ENCODE data around the gene HJURP.

The HJURP gene

DNA sequence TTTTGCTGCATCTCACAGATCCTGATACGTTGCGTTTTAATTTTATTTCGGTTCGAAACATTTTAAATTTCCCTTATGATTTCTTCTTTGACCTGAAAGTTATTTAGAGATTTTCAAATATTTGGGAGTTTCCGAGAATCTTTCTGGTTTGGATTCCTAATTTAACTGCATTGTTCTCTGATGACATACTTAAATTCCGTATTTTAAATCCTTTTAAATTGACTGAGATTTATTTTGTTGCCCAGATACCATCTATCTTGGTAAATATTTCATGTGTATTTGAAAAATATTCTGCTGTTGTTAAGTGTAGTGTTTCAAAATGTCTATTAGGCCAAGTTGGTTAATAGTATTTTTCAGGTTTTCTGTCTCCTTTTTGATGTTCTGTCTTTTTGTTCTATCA, 38.5 kb downstream of the HJURP start:
- no peak for DNase-seq (ENCODE audit: low read depth in 1 of 2, low spot score in 1 of 2)

DNA sequence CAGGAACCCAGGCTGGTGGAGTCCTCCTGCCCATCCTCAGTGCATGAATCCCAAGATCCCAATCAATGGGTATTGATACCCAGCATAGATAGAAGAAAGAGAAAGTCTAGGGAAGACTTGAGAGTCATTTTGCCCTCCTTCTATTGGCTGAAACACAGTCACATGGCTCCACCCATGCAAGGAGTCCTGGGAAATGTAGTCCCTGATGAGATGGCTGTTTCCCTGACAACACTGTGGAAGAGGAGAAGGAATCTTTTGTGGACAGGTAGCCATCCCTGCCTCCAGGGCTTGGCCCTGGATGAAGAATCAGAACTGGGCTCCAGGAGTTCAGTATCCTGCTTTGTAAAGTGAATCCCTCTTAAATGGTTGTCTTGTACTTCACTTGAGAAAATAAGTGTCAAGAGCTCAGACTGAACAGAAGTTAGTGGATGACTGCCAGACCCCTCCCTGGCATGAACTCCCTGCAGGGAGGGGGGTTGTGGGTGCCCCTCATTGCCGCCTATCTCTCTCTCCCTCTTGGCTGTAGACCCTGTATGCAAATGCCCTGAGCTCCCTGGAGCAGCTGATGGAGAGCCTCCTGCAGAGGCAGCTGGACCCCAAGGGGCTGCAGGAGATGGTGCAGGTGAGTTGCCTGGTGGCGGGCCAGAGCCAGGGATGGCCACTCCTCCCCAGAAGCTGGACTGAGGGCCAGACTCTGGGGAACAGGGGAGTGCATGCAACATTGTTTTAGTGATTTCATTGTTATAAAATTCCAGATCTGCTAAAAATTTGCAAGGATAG, 40.1 kb downstream of the HJURP start:
- no peak for DNase-seq (ENCODE audit: low read depth in 1 of 2, low spot score in 1 of 2)

DNA sequence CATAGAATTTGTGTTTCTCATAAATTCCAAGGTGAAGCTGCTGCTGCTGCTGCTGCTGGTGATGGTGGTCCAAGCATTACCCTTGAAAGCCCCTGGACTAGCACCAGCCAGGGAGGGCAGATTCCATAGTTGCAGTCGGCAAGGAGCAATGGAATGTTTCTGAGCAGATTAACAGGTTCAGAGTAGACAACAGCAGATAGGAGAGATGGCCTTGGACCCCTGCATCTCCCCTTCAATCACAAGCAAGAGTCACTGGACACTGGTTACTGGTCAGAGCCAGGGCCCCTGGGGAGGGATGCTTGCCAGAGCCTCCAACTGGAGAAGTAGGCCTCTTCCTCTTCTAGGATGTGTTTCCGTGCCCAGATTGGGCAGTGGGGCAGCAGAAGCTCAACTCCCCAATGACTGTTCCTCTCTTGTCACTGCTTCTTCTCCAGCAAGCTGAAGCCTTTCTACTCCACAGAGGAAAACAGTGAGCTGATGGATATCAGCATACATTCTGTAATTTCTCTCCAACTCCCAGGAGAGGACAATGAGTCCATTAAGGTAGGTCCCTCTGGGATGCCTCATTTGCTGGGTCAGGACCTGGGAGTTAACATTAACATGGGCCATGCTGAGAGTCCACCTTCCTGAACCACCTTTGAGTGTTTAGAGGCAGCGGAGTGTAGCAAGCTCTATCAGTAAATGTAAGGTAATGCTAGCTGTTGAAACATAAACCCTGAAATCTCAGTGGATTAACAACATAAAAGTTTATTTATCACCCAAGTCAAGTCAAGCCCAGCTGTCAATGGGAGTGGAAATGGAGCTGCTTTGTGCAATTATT, 40.9 kb downstream of the HJURP start:
- DNase-seq (ENCODE audit: low read depth in 1 of 2, low spot score in 1 of 2) = no peak

DNA sequence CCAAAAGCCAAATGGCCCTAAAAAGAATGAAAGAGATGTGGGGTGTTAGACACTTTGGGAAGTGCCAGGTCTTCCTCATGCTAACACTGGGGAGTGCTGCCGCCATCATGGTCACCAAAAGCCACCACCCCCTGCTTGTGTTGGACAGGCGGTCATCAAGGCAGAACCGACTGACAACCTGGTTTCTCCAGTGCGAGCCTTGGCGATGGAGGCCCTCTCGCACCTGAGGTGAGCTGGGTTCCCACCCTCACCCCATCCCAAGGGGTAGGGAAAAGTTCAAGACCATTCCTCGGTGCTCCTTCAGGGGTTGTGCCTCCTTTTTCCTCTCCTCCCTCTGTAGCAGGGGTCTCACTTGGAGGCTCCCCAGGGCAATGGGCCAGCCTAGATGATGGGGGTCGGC, 42.6 kb downstream of the HJURP start:
- no peak for DNase-seq (ENCODE audit: low read depth in 1 of 2, low spot score in 1 of 2)

DNA sequence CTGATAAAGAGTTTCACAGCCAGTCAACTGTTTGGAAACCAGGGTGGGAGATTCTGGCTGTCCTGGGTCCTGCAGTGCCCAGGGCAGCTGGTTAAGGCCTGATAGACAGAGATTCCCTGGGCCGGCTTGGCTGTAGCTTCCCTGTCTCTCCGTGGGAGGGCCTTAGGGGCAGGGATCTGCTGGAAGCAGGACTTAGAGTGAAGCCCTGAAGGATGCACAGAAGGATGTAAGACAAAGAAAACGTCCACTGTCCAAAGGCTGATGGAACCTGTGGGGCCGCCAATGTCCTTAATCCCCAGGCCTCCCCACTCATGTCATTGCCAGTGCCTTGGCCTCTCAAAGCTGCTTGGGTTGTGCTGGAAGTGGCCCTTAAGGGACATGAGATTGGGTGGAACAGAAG, 43.2 kb downstream of the HJURP start:
- DNase-seq (ENCODE audit: low read depth in 1 of 2, low spot score in 1 of 2) = no peak

DNA sequence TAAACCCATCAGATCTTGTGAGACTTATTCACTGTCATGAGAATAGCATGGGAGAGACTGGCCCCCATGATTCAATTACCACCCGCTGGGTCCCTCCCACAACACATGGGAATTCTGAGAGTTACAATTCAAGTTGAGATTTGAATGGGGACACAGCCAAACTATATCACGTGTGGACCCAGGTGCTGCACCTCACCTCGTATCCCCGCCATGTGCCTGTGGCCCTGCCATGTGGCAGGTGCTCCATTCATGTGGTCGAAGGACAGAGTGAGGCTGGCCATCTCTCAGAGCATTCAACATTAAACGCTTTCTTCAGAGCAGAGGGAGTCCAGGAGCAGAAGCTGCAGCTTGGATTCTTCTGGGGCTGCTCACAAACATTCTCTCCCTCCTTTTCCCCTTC, 44.0 kb downstream of the HJURP start:
- no peak for DNase-seq (ENCODE audit: low read depth in 1 of 2, low spot score in 1 of 2)

DNA sequence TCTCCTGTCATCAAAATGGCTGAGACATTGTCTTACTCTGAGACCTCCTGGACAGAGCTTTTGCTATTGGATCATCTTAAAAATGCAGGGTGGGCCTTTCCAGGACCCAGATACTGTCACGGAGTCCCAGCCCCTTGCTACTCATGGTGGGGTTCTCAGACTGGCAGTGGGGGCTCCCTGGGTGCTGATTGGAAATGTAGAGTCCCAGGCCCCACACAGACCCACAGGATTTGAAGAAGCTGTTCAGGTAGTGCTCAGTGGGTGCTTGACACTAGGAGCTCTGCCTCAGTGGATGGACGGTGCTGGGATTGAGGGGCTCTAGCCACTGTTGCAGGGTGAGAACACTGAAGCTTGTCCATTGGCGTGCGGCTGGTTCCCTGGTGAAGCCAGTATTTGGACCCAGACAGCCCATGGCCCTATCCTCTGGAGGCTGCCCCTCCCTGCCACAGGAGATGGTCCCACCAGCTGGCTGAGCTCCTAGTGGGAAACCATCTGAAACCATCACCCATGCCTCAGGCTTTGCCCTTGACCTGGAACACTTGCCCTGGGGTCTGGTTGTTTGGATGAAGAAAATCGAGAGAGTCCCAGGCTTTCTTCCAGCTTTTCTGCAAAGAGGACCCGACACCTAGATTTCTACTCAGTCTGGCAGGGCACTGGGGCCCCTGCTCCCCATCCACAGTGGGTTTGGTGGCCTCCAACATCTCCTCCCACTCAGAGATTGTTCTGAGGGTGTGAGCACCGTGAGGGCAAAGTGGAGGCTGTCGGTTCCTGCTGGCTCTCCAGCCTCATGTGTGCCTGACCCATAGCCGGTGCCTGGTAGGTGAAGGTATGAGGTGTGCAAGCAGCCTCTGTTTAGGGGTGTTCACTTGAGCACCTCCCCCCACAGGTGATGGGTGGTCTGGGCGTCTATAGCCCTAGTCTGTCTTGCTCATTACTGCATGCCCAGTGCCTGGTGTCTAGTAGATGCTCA, 46.1 kb downstream of the HJURP start:
- no peak for DNase-seq (ENCODE audit: low read depth in 1 of 2, low spot score in 1 of 2)

DNA sequence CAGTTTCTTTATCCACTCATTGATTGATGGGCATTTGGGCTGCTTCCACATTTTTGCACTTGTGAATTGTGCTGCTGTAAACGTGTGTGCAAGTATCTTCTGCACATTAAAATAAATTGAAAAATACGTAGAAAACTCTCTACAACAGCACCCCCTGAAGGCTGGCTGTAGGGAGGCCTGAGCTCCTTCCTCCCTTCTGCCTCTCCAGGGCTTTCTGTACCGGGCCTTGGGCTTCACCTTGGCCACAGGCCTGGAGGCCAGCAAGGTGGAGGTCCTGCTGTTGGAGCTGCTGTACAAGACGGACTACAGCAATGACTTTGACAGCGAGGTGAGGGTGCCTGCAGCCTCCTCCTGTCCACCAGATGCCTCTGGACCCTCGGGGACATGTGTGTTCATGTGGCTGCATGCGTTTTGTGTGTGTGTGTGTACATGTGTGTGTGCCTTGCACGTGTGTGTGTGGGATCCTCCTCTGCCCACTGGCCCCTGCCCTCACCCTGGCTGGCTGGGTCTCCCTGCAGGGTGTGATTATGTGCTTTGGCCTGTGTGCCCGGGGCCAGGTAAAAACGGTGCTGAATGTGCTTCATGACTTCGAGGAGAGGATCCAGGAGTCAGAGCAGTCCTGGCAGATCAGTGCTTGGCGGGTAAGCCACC, 47.0 kb downstream of the HJURP start:
- no peak for DNase-seq (ENCODE audit: low read depth in 1 of 2, low spot score in 1 of 2)

DNA sequence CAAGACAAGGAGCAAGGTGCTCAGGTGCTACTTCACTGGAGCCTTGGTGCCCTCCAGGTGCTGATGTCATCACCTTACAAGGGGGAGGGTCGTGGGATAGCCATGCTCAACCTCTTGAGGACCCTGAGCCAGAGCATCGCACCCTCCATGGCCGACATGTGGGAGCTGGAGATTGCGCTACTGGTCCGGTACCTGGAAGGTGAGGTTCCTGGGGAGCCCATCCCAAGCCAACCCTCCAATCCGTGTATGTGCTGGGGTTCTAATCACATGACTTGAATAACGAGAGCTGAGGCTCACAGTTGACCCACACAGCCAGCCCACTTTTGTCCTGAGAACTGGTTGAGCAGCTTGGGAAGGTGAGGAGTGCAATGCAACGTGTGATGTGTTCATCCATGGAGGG, 50.3 kb downstream of the HJURP start:
- DNase-seq (ENCODE audit: low read depth in 1 of 2, low spot score in 1 of 2) = no peak

DNA sequence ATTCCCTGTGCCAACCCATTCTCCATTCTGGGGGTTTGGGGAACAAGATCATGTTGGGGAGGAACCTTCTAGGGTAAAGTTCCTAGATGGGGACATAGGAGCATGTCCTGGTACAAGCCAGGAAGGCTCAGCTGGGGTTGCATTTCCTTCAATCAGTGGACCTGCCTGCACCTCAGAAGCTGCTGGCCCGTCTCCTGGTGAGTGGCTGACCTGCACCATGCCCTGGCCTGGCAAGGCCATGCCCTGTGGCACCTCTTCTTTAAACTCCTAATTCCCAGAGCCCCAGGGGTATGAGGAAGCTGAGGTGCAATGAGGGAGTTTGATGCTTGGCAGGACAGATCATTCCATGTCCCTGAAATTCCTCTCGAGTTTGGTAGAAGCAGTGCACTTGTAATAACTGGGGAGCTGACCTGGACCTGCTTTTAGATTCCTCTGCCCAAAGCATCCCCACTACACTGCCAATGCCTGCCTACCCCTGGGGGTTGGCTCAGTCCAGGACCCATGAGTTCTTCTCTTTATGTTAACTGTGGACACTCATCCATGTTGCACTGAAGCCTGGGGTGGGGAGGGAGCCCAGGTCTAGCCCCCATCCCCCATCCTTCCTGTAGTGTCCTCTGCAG, 50.9 kb downstream of the HJURP start:
- DNase-seq (ENCODE audit: low read depth in 1 of 2, low spot score in 1 of 2) = no peak

DNA sequence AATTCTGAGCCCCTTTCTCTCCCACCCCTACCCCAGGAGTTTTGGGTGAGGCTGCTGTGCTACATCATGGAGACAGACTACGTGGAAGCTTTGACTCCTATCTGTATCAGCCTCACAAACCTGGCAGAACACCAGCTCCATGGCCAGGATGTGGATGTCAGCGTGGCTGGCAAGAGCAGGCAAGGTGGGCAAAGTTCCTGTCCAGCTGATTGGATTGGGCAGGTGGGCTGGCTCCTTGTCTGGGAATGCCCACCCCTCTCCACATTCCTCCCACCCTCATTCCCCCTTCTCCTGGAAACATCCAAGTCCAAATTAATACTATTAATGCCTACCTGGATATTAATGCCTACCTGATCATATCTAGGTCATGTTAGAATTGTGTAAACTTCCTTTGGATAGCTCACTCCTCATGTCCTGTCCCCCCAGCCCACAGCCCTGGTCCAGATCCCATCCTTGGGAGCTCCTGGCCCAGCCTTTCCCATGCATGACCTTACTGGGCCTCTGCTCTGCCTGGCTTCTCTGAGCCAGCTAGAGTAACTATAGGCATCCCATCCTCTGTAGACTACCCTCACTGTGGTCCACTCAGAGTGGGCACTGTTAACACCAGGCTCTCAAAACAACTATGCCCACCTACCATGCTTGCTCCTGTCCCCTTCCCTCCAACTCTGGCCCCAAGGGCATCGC, 52.1 kb downstream of the HJURP start:
- no peak for DNase-seq (ENCODE audit: low read depth in 1 of 2, low spot score in 1 of 2)

DNA sequence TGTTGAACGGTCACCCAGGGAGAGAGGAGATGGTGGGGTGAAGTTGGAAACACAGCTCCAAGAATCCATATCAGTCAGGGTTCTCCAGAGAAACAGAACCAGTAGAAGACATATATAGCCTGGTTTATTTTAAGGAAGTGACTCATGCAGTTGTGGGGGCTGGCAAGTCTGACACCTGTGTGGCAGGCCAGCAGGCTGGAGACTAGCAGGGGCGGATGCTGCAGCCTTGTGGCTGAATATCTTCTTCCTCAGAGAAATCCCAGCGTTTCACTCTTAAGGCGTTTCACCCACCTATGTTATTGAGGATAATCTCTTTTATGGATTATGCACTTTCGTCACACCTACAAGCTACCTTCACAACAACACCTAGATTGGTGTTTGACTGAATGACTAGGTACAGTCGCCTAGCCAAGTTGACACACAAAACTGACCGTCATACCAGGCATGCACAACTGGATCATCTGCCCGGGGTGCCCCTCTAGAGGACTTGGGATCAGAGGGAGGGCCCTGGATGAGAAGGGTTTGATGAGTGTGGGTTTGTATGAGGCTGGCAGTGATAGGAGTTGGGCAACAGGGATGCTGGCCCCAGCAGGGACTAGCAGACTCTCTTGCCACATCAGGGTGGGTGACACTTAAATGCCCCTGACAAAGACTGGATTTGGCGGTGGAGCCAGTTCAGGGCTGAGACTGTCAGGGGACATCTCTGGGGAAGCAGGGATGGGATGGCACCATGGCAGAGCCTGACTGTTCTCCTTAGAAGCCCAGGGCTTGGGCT, 52.8 kb downstream of the HJURP start:
- DNase-seq (ENCODE audit: low read depth in 1 of 2, low spot score in 1 of 2) = no peak

DNA sequence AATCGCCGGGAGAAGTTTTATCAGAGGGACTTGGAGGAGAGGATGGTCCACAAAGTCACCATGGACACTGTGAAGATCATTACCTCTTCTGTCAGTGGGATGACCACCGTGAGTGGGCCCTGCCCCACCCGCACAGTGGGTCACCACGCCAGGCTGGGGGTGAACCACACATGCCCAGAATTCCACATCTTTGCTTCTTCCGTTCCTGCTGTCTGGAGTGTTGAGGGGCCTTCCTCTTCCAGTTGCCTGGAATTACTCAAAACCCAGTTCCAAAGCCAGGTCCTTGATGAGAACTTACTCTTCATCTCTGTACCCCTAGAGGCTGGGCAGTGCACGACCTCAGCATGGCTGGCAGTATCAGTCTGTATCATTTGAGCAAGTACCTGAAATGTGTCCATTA, 54.1 kb downstream of the HJURP start:
- DNase-seq (ENCODE audit: low read depth in 1 of 2, low spot score in 1 of 2) = no peak

DNA sequence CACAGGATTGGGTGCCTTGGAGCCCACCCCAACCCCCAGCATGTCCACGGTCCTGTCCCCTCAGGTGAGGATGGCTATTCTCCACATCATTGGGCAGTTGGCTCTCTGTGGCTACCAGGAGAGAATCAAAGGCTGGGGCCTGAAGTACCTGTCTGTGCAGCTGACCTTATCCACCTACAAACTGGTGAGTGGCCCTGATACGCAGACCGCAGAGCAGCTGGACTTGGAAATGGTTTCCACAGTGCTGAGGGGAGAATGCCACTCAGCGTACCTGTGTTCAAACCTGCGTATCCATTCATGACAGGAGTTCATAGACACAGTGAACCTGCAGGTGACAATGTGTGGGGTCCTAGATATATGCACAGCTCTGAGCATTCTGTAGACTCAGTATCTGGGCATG, 54.6 kb downstream of the HJURP start:
- no peak for DNase-seq (ENCODE audit: low read depth in 1 of 2, low spot score in 1 of 2)

DNA sequence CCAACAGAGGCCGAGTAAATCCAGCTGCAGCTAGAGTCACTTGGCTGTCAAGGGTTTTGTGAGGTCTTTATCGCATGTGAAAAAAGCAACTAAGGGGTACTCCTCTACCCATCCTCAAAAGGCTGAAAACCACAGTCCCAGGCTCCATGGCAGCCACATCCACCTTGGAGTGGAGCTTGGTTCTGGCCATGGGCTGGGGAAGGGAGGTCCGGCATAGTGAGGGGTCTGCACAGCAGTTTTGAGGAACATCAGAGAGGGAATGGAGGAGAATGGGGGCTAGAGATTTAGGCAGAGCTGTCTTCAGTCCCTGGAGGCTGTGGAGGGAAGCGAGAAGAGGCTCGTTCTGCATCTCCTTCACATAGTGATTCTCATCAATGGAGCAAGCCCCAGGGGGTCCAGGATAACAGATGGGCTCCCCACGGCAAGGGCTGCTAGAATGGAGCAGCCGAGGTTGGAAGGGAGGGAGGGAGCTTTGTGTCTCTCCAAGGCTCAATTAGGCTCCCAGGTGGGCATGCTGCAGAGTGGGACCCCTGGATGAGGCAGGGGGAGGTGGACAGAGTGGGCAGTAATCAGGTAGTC, 55.2 kb downstream of the HJURP start:
- DNase-seq (ENCODE audit: low read depth in 1 of 2, low spot score in 1 of 2) = no peak

DNA sequence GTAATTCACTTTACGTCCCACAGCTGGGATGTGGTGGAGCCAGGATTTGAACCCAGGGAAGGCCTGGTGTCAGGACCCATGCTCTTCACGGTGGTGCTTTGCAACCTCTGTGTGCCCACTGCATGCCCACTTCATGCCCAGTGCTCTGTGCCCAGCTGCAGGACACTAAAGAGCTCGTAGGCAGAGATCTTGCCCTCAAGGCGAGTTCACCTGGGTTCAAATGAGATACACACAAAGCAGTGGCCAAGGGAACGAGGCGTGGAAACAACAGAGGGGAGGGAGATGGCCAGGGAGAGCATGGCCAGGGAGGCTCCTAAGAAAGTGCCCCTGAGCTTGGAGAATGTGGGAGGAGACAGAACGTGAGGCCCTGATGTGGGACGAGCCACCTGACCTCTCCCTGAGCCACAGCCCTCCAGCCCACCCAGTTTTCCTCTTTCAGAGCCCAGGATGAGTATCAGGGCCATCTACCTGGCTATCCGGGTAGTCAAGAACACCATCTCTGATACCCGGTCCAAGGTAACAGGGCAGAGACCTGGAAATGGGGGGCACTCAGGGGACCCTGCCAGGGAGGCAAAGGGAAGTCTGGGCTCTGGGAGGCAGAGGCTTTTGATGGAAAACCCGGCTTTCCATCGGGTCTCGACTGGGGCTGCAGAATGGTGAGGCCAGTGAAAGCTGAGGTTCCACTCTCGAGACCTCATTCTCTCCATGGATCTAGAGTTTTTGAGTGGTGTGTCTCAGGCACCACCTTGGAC, 55.8 kb downstream of the HJURP start:
- no peak for DNase-seq (ENCODE audit: low read depth in 1 of 2, low spot score in 1 of 2)

DNA sequence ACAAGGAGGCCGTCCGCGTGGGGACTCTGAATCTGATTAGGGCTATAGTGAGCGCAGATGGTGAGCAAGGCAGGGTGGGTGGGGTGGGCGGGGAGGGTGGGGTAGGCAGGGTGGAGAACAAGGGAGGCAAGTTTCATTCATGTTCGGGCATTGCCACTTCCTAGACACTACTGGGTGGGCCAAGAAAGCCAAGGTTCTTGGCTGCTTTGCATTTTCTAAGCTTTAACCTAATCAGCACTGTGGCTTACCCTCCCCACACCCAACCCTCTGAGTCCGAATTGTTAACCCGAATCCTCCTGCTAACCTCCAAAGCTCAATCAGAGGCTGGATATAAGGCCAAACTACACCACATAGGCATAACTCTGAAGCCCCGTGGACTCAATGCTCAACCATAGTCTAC, 58.1 kb downstream of the HJURP start:
- no peak for DNase-seq (ENCODE audit: low read depth in 1 of 2, low spot score in 1 of 2)

DNA sequence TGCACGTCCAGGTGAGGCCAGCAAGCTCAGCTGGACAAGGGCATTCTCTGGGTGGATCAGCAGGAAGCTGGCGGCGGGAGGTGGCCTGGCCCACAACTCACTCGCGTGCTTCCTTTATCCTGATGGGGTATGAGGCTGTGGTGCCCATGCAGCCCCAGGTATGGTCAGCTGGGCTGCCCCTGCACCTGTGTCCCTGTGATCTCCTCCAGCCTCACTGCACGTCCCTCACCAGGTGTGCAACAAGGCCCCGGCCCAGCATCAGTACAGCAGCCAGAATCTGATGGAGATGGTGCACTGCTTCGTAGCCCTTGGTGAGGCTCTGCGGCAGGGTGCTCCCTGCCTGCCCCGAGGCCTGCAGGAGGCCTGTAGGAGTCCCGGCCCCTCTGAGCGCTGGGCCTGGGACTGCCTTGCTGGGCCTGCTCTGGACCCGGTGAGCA, 58.6 kb downstream of the HJURP start:
- no peak for DNase-seq (ENCODE audit: low read depth in 1 of 2, low spot score in 1 of 2)
